Cardiac fibroblast (primary cell): ENCODE measurements around the gene SUCLG2.

ENCODE experiments used
- DNase-seq, 2 donors: peaks; one replicate each; pipeline versions ENCODE4 v3.0.0 to v3.0.0-alpha.2; 2010; ENCODE audit warnings: low read depth in 2 of 2
- H3K4me3 ChIP-seq, 2 donors: replicated peaks in 1 of 2; 1 replicate in 1 of 2; 2 replicates in 1 of 2; pipeline ENCODE4 v1.5.1; 2011; ENCODE audit warnings: low read depth in 2 of 2, low read length in 2 of 2, mild to moderate bottlenecking in 2 of 2, moderate library complexity in 1 of 2
- TF ChIP-seq, protein P1 (sequence below): IDR thresholded peaks from one replicate; pipeline ENCODE4 v1.5.1; 2011; ENCODE audit warnings: low read depth, mild to moderate bottlenecking, low read length, inconsistent platforms

Gene SUCLG2

GRCh38 chr3:67561667-67562394, 92.6 kb downstream of the SUCLG2 start:
- no peak overlapping the region for H3K4me3 ChIP-seq
- no peak for DNase-seq
- TF ChIP-seq, protein P1, sequence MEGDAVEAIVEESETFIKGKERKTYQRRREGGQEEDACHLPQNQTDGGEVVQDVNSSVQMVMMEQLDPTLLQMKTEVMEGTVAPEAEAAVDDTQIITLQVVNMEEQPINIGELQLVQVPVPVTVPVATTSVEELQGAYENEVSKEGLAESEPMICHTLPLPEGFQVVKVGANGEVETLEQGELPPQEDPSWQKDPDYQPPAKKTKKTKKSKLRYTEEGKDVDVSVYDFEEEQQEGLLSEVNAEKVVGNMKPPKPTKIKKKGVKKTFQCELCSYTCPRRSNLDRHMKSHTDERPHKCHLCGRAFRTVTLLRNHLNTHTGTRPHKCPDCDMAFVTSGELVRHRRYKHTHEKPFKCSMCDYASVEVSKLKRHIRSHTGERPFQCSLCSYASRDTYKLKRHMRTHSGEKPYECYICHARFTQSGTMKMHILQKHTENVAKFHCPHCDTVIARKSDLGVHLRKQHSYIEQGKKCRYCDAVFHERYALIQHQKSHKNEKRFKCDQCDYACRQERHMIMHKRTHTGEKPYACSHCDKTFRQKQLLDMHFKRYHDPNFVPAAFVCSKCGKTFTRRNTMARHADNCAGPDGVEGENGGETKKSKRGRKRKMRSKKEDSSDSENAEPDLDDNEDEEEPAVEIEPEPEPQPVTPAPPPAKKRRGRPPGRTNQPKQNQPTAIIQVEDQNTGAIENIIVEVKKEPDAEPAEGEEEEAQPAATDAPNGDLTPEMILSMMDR, result no peak

- no peak overlapping the region for H3K4me3 ChIP-seq
- peak in 1 of 2 donors; percentile 13 for DNase-seq
- TF ChIP-seq, protein P1, result no peak
Observed at GRCh38 chr3:67561266-67561665, 93.1 kb downstream of the SUCLG2 start.

- DNase-seq, result no peak
- TF ChIP-seq, protein P1, result no peak
- H3K4me3 ChIP-seq, result no peak overlapping the region
Observed at GRCh38 chr3:67559029-67559605, 95.3 kb downstream of the SUCLG2 start.

GRCh38 chr3:67558426-67558825, 96.0 kb downstream of the SUCLG2 start:
- DNase-seq, result peak; percentile 59 to 71
- no peak overlapping the region for H3K4me3 ChIP-seq
- TF ChIP-seq, protein P1, result no peak

- no peak overlapping the region for H3K4me3 ChIP-seq
- TF ChIP-seq, protein P1, result no peak
- no peak for DNase-seq
Observed at GRCh38 chr3:67557848-67558355, 96.5 kb downstream of the SUCLG2 start.

GRCh38 chr3:67551361-67552016, 102.9 kb downstream of the SUCLG2 start:
- H3K4me3 ChIP-seq, result no peak overlapping the region
- DNase-seq, result no peak
- TF ChIP-seq, protein P1, result no peak
